Panc1 (cell line): ENCODE data around the gene ARHGAP18.

Experiments
- TCF7L2 ChIP-seq: IDR thresholded peaks from 2 replicates; pipeline ENCODE4 v1.6.1; 2011; ENCODE audit warnings: mild to moderate bottlenecking, low read depth, low read length, inconsistent platforms
- TF ChIP-seq, protein P1 (sequence below): fragments of 450-650 bp; IDR thresholded peaks from 2 replicates; pipeline ENCODE4 v1.5.1; 2017; ENCODE audit warnings: mild to moderate bottlenecking
- TF ChIP-seq, protein P2 (sequence below), 2 experiments: IDR thresholded peaks; 2 replicates each; pipeline ENCODE4 v1.6.1; 2011 to 2012; ENCODE audit warnings: low read depth in 2 of 2, control low read depth in 1 of 2, low read length in 1 of 2, mild to moderate bottlenecking in 1 of 2, moderate library complexity in 1 of 2; ENCODE audit not compliant: insufficient read depth in 1 of 2

DNA sequence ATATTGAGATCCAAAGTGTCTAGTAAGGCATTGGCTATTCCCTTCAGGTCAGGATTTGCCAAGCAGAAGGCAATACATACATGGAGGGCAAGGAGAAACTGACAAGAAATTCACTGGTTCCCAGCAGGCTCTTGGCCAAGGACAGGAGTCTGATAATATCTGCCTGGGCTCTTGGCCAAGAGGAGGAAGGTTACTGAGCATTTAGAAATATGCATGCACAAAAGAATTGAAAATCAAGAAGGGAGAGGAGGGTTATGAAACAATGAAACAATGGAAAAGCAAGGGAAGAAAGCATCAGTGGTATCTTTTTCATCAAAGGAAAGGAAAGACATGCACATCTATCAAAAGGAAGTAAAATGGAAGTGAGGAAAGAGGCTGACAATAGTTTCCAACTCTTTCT lies 42.4 kb downstream of the ARHGAP18 start:
- TF ChIP-seq, protein P1, sequence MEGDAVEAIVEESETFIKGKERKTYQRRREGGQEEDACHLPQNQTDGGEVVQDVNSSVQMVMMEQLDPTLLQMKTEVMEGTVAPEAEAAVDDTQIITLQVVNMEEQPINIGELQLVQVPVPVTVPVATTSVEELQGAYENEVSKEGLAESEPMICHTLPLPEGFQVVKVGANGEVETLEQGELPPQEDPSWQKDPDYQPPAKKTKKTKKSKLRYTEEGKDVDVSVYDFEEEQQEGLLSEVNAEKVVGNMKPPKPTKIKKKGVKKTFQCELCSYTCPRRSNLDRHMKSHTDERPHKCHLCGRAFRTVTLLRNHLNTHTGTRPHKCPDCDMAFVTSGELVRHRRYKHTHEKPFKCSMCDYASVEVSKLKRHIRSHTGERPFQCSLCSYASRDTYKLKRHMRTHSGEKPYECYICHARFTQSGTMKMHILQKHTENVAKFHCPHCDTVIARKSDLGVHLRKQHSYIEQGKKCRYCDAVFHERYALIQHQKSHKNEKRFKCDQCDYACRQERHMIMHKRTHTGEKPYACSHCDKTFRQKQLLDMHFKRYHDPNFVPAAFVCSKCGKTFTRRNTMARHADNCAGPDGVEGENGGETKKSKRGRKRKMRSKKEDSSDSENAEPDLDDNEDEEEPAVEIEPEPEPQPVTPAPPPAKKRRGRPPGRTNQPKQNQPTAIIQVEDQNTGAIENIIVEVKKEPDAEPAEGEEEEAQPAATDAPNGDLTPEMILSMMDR: no peak
- TF ChIP-seq, protein P2, sequence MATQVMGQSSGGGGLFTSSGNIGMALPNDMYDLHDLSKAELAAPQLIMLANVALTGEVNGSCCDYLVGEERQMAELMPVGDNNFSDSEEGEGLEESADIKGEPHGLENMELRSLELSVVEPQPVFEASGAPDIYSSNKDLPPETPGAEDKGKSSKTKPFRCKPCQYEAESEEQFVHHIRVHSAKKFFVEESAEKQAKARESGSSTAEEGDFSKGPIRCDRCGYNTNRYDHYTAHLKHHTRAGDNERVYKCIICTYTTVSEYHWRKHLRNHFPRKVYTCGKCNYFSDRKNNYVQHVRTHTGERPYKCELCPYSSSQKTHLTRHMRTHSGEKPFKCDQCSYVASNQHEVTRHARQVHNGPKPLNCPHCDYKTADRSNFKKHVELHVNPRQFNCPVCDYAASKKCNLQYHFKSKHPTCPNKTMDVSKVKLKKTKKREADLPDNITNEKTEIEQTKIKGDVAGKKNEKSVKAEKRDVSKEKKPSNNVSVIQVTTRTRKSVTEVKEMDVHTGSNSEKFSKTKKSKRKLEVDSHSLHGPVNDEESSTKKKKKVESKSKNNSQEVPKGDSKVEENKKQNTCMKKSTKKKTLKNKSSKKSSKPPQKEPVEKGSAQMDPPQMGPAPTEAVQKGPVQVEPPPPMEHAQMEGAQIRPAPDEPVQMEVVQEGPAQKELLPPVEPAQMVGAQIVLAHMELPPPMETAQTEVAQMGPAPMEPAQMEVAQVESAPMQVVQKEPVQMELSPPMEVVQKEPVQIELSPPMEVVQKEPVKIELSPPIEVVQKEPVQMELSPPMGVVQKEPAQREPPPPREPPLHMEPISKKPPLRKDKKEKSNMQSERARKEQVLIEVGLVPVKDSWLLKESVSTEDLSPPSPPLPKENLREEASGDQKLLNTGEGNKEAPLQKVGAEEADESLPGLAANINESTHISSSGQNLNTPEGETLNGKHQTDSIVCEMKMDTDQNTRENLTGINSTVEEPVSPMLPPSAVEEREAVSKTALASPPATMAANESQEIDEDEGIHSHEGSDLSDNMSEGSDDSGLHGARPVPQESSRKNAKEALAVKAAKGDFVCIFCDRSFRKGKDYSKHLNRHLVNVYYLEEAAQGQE (IDR thresholded peaks at IDR 0.05; ENCODE audit: insufficient read depth in 1 of 2, low read depth in 2 of 2, low read length in 1 of 2): no peak
- no peak for TF ChIP-seq TCF7L2
